GM18951 (cell line): ENCODE measurements around the gene FMNL2.
"Not testable (repeated sequence)": the region's sequence is repeated elsewhere in the genome, so short reads cannot be mapped to it uniquely, and the experiment has no call there.

Experiments
- POLR2A ChIP-seq: IDR thresholded peaks from 4 replicates; pipeline ENCODE4 v1.6.1; 2011; ENCODE audit warnings: mild to moderate bottlenecking; ENCODE audit not compliant: insufficient read length, insufficient read depth; ENCODE audit errors: extremely low read depth
- in situ Hi-C: fragments of 300-500 bp; cut with MboI; formaldehyde crosslinking; loops from one replicate; pipeline ENCODE4 v1.12.0; 2022; ENCODE audit warnings: low sequenced_read_pairs, mixed read lengths, inconsistent platforms; ENCODE audit not compliant: unreplicated experiment

FMNL2 gene

GRCh38 chr2:152510621-152511020, 175.6 kb downstream of the FMNL2 start:
- TF ChIP-seq POLR2A: no peak
- in situ Hi-C loops: no loop called here

GRCh38 chr2:152511981-152512380, 177.0 kb downstream of the FMNL2 start:
- TF ChIP-seq POLR2A: no peak
- in situ Hi-C loops: no loop called here

GRCh38 chr2:152513029-152513428, 178.1 kb downstream of the FMNL2 start:
- in situ Hi-C loops: no loop called here
- no peak for TF ChIP-seq POLR2A

GRCh38 chr2:152513681-152514080, 178.7 kb downstream of the FMNL2 start:
- no peak for TF ChIP-seq POLR2A
- in situ Hi-C loops: no loop called here

GRCh38 chr2:152518034-152518433, 183.1 kb downstream of the FMNL2 start:
- in situ Hi-C loops: no loop called here

GRCh38 chr2:152518641-152519580, 183.9 kb downstream of the FMNL2 start:
- in situ Hi-C loops: no loop called here
- no peak for TF ChIP-seq POLR2A

More at GRCh38 chr2:152518034-152518433, 183.1 kb downstream of the FMNL2 start:
- no peak for TF ChIP-seq POLR2A

GRCh38 chr2:152519581-152519952, 184.6 kb downstream of the FMNL2 start:
- TF ChIP-seq POLR2A: no peak
- in situ Hi-C loops: no loop called here

GRCh38 chr2:152520759-152521158, 185.8 kb downstream of the FMNL2 start:
- no peak for TF ChIP-seq POLR2A
- in situ Hi-C loops: no loop called here

- in situ Hi-C loops: not testable (repeated sequence)
These were observed 187.5 kb downstream of the FMNL2 start for GRCh38 chr2:152522446-152522845.

- no peak for TF ChIP-seq POLR2A
- in situ Hi-C loops: no loop called here
These were observed 188.1 kb downstream of the FMNL2 start for GRCh38 chr2:152523091-152523490.

- in situ Hi-C loops: no loop called here
- no peak for TF ChIP-seq POLR2A
These were observed 190.4 kb downstream of the FMNL2 start for GRCh38 chr2:152525277-152525838.

GRCh38 chr2:152529420-152530115, 194.6 kb downstream of the FMNL2 start:
- no peak for TF ChIP-seq POLR2A
- in situ Hi-C loops: no loop called here

GRCh38 chr2:152532241-152532640, 197.3 kb downstream of the FMNL2 start:
- no peak for TF ChIP-seq POLR2A
- in situ Hi-C loops: no loop called here
